Activated CD4-positive, alpha-beta T cell treated with anti-CD3 and anti-CD28 coated beads, Interleukin-2, amount 50 U/mL, for 24 hours (primary cell): ENCODE results near the gene NAMPT.

Source experiments
- DNase-seq, 2 donors: peaks; one replicate each; pipeline ENCODE4 v3.0.0-alpha.2; 2020; ENCODE audit warnings: low read depth in 1 of 2, low spot score in 1 of 2

Gene NAMPT

DNA sequence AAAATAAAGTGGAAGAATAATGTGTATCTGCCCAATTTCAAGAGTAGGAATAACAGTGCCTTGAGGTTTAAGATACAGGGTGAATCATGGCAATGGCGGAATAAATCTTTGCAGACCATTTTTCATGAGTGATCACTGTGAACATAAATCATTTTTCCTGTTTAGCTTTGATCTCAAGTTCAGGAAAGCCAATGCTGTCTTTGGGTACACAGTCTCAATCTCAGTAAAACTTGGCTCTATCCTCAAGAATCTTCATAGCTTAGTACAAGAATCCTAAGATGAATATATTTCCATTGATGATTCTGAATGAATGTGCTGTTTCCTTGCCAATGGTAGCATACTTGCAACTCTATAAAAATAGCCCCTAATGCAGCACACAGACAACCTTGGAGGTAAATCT lies 6.8 kb downstream of the NAMPT start:
- DNase-seq, result no peak

DNA sequence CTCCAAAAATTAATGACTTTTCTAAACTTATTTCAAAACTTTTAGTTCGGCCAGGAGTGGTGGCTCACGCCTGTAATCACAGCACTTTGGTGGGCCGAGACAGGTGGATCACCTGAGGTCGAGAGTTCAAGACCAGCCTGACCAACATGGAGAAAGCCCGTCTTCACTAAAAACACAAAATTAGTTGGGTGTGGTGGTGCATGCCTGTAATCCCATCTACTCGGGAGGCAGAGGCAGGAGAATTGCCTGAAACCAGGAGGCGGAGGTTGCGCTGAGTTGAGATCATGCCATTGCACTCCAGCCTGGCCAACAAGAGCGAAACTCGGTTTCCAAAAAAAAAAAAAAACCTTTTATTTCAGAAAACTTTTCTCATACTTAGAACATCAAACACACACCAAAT lies 8.3 kb downstream of the NAMPT start:
- no peak for DNase-seq

DNA sequence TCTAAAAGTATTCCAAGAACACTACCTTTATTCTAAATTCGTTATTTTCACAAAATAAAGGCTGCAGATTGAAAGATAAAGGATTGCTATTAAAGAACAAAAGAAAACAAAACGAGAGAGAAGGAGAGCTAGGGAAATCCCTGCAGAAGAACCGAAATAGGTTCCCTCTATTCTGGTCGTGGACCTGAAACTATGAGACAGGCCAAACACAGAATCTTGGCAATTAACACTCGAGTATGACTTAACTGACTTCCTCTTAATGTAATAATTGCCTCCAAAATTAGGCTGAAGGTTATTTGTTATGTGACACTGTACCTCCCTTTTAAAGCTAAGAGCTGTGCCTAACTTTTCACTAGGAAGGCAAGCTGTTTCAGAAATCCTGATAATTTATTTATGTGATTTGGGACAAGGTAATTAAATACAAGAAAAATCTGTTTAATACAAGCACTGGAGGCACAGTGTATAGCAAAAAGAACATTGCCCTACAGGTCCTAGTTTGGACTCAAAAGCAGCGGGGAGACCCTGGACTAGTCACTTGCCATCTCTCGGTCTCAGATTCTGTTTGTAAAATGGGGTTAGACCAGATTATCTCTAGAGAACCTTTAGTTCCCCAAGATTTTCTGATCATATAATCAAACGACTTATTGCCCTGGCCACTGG lies 11.6 kb downstream of the NAMPT start:
- no peak for DNase-seq

DNA sequence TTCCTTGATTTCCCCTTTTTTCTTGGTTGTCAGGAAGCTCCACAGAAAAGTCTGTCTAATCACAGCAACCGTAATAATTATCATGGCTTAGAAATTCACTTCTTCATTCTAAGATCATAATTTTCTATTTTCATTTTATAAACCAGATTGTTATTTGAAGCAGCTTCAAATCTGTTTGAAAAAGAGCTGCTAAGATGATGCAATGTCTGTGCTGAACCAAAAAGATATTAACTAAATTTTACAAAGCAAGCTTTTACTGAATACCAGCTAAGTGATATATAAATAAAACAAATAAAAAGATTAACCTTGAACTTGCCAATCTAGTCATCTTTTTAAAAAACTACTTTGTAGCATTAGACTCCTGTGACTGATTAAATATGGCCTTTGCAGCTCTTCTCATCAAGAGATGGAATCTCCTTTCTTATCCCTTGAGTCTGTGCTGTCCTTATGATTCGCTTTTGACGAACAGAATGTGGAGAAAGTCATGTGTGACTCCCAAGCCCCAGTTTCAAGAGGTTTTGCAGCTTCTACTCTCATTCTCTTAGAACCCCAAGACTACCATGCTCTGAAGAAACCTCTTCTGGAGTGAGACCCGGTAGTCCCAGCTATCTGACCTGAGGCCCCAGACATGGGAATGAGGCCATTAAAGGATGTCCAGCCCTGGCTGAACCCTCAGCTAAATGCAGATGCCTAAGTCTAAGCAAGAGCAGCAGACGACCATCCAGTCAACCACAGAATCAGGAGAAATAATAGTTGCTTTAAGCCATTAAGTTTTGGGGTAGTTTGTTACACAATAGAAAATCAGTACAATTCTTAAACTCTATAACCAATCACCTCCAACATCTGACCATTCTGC lies 14.4 kb downstream of the NAMPT start:
- no peak for DNase-seq

DNA sequence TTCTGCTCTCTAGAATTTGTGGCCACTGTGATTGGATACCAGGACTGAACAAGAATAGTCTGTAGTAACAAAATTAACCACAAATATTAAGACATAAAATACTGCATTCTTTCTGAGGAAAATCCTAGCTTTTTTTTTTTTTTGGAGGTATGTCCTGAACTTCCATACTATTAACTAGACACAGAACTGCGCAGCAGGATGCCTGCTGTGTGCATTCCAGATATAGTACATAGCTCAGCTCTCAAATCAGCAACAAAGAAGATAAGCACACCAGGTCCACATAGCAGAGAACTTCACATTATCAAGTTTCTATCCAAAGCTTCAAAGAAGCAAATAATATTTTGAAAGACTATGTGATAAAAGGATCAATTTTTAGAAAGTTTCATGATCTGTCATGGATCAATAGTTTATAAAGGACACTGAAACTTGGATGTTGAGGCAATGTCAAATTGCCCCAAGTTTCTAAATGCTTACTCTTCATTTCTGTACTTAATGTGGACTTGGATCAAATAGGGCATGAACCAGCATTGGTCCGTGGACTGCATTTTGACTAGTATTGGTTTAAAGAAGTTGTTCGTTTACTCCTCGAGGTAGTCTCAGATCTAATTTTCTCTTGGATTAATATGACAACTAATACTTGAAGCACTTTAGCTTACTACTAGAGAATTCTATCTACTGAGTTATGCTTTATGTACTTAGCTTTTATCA lies 15.4 kb downstream of the NAMPT start:
- DNase-seq, result no peak

DNA sequence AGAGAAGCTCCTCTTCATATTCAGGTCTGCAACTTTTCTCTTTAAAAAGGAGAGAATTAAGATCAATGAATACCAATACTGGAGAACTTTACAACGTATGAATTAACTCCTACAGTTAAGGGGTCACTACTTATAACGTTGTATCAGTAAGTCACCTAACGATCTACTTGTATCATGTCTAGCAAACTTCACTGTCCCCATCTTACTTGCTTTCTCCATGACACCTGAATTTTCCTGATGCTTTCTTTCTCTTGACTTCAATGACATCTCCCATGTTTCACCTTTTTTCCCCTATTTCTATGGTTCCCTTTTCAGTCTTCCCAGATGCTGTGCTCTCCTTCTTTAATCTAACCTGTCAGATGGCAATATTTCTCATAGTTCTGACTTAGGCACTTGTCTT lies 19.6 kb downstream of the NAMPT start:
- no peak for DNase-seq

DNA sequence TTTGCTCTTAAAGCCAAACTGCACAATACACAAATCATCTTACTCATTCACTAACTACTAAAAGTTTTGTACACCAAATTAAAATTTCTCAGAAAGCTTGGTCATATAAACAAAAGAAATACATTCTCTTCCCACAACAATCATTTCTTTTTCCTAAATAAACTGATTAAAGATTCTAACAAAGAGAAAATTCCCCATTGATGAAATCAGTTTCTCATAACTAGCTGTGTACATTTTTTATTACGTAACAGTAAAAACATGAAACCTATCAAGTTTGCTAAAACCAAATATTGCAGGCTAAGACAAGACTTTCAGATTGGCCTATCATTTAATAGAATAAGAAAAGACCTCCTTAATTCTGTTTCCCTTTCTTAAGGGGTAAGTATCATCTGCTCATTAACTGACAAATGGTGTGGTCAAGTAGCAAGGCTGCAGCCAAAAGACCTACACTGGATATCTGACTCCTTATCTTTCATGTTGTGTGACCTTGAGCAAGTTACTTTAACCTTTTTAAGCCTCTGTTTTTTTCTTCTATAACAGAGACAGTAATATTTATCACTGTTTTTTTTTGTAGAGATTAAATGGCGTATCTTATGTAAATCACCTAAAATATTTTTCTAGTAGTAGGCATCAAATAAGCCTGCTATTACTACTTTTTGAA lies 22.4 kb downstream of the NAMPT start:
- DNase-seq, result no peak

DNA sequence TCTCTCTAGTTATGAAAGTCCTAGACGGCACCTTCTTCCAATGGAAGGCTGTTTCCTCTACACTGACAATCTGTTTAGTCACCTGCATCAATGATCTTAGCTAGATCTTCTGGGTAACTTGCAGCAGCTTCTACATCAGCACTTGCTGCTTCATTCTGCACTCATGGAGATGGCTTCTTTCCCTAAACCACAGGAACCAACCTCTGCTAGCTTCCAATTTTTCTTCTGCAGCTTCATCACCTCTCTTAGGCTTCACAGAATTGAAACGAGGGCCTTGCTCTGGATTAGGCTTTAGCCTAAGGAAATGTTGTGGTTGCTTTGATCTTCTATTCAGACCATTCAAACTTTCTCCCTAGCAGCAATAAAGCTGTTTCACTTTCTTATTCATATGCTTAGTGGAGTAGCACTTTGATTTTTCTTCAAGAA lies 24.6 kb downstream of the NAMPT start:
- DNase-seq, result no peak

DNA sequence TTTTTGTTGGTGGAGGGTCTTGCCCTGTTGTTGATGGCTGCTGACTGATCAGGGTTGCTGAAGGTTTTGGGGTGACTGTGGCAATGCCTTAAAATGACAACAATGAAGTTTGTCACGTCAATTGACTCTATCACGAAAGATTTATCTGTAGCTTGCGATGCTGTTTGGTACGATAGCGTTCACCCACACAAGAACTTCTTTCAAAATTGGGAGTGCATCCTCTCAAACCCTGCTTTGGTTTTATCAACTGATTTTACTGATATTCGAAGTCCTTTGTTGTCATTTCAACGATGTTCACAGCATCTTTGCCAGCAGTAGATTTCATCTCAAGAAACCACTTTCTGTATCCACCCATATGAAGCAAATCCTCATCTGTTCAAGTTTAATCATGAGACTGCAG lies 26.0 kb downstream of the NAMPT start:
- DNase-seq, result no peak

DNA sequence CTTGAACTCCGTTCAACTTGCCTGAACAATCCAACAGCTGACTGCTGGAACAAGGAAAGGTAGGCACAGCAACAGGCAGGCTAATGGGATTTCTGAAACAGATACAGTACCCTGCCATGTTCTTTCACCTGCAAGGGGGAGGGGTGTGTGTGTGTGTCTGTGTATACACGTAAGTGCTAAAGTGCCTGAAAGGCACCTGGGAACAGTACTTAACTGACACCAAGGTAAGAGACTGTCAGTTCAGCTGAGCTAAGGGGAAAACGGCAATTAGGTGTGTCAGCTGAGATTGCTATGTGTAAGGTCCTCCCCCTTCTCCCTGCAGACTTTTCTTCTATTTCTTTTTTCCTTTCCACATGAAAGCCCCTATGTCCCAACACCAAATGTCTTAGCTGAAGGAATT lies 27.0 kb downstream of the NAMPT start:
- DNase-seq, result no peak

DNA sequence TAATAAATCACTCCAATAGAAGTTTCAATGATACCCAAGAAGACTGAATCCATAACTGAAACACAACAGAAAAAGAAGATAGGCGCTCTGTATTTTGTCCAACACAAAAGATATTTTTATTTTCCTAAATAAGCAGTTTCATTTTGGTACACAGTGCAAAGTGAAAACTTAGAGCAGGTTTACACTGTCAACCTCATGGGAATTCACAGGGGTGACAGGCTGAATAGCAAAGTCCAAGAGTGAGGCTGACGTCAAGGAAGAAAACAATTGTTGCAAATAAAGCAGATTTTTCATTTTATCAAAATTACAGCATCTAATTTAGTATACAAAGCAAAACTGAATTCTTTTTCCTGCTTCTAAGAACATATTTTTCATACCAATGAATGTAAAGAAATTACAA lies 28.6 kb downstream of the NAMPT start:
- no peak for DNase-seq

DNA sequence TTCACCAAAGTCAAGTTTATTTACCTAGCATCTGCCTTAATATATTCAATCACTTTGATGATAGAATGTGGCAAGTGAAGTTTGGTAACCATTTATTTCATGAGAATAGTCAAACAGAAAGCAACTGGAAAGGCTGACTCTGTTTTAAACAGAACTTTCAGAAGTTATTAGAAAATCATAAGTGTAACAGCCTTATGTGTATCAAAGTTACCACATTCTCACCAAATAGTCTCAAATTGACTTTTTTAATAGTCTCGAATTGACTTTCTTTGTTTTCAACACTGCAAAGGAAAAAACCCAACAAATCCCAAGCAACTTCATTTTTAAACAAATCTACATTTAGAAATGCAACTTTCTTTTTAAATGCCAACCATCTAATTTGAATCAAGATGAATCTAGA lies 29.5 kb downstream of the NAMPT start:
- no peak for DNase-seq

DNA sequence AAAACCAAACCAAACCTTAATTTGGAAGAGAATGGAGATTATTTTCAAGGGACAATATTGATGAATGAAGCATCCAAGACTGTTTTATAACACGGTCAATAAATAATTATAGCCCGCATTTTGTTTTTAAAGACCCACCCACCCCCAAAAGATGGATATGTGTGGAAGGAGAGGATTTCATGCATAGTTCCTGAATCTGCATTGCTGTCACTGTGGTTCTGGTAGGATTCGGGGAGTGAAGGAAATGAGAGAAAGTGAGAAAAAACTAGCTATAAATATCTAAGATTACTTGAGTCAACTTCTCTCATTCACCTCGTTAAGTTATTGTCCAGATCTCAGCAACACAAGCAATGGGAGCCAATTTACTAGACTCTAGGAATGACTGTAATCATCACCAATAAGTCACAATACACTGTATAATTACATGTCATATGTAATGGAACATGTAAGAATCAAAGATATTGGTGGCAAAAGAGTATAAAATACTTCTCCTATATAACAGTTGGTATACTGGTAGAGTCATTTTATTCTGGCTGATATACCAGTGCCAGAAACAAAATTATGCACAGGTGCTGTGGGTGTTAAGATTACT lies 30.2 kb downstream of the NAMPT start:
- DNase-seq, result no peak

DNA sequence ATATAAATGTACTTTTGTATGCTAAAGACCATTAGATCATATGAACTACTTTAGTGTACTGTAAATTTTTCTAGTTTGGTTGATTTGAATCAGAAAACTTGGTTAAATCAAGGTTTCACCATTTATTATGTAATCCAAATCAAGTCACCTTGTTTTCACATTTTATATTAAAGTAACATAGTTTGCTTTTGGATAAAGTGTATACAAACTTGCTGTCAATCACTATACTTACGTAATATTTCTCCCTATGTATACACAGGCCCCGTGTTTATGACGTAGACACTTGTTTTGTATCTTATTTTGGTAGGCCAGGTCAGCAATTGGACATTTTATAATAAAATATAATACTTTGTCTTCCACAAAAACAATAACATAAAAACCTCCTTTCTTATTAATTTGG lies 32.2 kb downstream of the NAMPT start:
- no peak for DNase-seq

DNA sequence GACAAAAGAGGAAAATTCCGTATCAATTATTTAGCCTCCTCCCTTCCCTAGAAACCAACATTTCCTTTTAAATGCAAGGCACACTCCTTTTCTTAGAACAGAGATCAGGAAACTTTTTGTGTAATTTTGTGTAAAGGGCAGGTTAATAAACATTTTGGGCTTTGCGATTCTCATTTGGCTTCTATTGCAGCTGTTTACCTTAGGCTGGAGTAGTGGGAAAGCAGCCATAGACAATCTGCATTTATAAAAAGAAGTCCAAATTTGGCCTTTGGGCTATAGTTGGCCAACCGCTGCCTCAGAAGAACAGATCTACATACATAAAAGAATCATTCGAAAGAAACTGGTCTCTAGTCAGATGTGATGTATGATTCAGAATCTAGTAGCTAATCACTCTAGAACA lies 35.3 kb downstream of the NAMPT start:
- DNase-seq, result no peak

DNA sequence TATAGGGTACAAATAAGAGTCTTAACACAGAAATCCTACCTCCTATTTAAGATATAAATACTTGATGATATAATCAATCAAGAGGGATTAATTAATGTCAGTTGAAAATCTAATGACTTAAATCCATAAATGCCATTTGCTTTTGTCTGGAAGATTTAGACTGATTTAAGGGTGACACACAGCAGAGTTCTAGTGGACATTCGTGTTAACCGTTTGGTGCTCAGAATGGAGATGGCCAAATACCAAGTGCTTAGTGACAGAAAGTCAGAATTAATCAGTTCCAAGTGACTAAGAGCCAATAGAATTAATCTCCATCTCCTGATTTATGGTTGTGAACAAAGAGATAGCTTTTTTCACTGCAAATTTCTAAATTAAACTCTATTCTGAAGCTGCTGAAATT lies 36.2 kb downstream of the NAMPT start:
- DNase-seq, result no peak

DNA sequence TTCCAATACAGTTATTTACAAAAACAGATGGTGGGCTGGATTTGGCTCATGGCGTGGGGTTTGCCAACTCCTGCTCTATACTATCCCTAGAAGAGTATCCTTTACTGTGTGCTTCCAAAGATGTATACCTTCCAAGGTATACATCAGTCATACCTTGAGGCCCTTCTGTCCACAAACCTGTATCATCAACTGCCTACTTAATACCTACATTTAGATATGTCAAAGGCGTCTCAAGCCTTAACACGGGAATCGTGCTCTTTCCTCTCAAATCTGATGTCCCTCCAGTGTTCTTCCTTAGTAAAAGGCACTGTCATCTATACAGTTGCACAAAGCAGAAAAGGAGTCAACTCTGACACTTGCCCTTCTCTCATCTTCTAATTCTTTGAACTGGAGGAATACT lies 36.9 kb downstream of the NAMPT start:
- no peak for DNase-seq

DNA sequence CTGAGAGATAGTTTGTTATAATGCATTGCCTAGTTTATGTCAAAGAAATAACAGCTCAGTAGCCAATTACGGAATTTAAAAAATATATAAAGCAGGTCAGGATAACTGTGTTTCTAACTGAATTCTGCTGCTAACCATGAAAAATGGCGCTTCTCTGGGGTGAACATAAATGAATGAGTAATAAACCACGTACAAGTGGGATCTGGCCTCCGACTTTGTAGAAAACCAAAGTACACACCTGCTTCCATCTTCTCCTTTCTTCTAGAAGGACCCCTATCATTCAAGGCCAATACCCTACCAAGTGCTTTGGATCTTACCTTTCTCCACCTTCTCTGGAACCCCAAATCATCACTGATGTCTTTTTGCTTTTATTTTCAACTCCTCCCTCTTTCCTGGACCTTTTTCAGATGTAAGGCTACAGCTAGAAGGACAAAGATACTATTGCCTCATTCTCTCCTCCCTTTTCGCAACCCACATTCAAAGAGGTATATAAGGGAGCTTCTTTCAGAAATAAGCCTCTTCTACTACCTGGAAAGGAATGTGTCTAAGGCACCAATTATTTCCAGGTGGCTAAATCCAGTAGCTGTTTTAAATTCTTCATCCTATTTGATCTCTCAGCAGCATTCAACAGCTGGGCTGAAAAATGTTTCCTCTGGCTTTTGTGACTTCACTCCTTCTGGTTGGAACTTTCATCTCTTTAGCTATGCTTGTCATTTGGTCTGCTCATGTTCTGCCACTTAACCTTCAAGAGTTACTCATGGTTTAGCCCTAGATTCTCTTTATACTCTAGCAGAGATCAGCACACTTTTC lies 37.7 kb downstream of the NAMPT start:
- DNase-seq, result no peak

DNA sequence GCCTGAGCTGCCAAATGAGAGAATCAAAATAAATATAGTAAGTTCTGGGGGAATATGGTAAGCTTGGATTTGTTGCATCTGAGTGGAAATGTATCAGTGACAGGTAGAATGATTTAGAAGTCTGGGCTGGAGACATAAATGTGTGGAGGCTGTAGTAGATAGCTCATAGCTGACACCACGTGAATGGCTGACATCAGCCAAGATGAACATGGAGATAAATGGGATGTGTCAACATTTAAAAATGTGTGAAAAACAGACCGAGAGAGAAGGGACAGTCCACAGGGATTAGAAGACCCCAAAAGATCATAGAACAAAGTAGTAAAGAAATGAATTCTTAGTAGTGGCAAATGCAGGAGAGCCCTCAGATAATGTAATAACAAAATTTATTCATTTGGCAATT lies 40.9 kb downstream of the NAMPT start:
- DNase-seq, result no peak

DNA sequence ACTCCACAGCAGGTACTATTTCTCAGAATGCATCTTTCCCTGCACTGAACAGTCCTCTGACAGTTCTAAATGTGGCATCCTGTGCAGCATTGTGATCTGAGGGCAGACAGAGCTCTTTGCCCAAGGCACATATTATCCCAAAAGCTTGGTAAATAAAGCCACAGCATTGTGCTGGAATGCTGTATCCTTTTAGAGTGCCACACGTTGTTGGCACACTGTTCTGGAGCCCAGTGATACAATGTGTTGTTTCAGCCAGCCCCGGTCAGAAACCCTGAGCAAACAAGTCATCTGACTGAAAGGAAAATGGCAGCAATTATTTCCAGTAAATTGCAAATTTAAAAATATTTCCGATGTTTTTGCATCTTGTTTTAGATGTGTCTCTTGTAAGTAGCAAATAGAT lies 45.4 kb downstream of the NAMPT start:
- no peak for DNase-seq
